Stimulated activated CD8-positive, alpha-beta memory T cell treated with anti-CD3 and anti-CD28 coated beads, Interleukin-15, amount 100 ng/mL, for 24 hours (primary cell): ENCODE results near the gene BMS1.
"Not testable (repeated sequence)": the region's sequence is repeated elsewhere in the genome, so short reads cannot be mapped to it uniquely, and the experiment has no call there.

Source experiments
- DNase-seq: peaks from one replicate; pipeline ENCODE4 v3.0.0-alpha.2; 2020; ENCODE audit warnings: low read depth

The BMS1 gene

DNA sequence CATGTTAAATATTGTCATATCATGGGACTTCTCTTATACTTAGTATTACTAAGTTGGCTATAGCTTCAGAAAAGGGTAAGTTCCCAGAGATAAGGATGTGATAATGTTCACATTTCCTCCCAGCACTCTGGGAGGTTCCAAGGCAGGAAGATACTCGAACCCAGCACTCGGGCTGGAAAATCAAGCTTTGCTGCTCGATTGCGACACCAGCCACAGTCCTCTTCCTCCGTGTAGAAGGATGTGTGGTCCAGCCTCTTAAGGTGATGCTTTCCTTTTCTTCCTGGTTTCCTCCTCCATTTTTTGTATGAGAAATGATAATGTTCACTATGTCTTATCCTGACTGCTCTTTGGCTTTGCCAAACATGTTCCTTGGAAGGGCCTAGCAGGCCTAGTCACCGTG is 3.2 kb downstream of the BMS1 start:
- no peak for DNase-seq

DNA sequence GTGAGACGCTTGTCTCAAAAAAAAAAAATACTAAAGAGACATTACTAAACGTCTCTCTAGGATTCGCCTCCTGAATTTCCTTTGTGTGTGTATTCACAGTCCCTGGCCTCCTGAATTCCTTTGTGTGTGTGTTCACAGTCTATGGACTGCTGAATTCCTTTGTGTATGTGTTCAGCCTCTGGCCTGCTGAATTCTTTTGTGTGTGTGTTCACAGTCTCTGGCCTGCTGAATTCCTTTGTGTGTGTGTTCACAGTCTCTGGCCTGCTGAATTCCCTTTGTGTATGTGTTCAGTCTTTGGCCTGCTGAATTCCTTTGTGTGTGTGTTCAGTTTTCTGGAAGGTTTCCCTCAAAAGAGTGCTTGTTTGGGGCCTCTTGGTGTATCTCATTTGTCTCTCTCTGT is 8.2 kb downstream of the BMS1 start:
- no peak for DNase-seq

GRCh38 chr10:42795701-42796100 is 13.1 kb downstream of the BMS1 start:
- DNase-seq, result no peak

- no peak for DNase-seq
Measured at GRCh38 chr10:42801135-42801534, 18.5 kb downstream of the BMS1 start.

DNA sequence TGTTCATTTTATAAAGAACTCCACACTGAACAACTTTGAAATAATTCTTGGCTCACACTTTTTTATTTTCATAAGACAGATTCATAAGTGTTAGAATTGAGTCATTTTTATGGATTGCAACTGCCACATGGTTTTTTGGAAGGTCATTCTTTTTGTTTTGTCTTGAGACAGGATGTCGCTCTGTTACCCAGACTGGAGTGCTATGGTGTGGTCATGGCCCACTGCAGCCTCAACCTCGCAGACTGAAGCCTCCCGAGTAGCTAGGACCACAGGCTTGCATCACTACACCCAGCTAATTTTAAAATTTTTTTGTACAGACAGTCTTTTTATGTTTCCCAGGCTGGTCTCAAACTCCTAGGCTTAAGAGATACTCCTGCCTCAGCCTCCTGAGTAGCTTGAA is 20.3 kb downstream of the BMS1 start:
- no peak for DNase-seq

DNA sequence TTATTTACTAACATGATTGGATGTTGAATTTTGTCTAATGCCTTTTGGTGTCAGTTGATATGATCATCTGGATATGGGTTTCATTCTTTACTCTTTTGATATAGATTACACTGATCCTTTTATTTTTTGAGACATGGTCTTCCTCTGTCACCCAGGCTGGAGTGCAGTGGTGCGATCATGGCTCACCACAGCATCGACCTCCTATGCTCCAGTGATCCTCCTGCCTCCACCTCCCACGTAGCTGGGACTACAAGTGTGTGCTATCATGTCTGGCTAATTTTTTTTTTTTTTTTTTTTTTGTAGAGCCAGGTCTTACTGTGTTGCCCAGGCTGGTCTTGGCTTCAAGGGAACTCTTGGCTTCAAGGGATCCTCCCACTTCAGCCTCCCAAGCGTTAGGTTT is 27.1 kb downstream of the BMS1 start:
- no peak for DNase-seq

DNA sequence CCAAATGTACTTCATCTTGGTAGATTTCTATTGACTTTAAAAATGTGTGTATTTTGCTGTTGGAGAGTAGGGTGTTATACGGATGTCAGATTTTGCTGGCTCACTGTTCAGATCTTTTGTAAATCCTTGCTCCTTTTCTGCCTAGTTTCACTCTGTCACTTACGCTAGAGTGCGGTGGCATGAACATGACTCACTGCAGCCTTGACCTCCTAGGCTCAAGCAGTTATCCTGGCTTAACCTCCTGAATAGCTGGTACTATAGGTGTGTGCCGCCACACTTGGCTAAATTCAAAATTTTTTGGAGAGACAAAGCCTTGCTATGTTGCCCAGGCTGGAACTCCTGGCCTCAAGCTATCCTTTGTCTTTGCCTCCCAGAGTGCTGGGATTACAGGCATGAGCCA is 29.4 kb downstream of the BMS1 start:
- no peak for DNase-seq

DNA sequence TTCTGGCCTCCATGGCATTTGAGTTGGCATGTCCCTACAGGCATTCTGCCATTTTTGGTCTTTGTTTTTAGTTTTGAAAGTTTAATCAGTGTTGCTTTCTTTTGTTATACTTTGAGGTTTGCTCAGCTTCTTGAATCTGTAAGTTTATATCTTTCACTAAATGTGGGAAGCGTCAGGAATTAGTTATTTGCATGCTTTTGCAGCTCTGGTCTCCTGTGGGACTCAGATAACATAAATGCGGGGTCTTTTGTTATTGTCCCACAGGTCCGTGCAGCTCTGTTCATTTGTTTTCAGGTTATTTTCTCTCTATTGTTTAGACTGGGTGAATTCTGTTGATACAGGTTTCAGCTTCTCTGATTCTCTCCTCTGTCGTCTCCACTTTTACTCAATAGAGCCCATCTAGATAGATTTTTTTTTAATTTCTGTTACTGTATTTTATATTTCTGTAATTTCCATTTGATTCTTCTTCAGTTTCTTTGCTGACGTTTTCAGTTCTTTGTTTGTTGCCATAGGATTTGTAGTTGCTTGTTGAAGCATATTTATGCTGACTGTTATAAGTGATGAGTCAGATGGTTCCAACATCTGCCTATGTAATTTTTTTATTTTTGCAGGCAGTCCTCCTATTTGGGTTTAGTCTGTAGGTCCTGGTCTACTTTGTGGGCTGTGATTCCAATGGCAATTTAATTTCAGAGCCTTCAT is 31.5 kb downstream of the BMS1 start:
- not testable (repeated sequence) for DNase-seq

- DNase-seq, result not testable (repeated sequence)
Measured at GRCh38 chr10:42816334-42816733, 33.7 kb downstream of the BMS1 start.

DNA sequence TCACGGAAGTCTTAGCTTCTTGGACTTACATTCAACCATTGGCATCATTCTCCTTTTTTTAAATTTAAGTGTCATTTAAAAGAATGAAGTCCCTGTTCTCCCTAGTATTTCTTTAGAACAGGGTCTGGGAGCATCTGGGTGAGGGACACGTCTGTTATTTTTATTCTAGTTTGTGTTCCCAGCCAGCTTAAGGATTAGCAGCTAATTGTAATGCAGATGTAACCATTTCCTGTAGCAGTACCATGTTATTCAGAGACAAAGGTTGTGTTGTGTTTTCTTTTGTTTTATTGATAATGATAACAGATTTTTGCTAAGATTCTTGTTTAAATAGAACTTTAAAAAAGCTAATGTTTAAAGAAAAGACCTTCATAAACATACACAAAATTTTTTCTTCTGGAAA is 34.3 kb downstream of the BMS1 start:
- DNase-seq, result no peak

- not testable (repeated sequence) for DNase-seq
Measured at GRCh38 chr10:42817417-42817816, 34.8 kb downstream of the BMS1 start.

DNA sequence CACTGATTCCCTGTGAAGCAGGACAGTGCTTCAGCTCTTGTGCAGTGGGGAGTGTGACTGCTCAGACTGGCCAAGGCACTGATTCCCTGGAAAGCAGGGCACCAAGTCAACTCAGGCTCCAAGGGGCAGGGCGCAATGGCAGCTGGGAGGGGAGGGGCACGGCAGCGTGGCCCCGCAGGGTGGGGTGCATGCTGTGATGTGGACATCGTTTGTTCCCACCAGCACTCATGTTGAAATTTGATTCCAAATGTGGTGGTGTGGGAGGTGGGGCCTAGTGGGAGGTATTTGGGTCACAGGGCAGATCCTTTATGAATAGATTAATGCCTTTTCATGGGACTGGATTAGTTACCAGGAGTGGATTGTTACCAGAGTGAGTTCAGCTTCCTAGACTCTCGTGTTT is 44.2 kb downstream of the BMS1 start:
- DNase-seq, result not testable (repeated sequence)

DNA sequence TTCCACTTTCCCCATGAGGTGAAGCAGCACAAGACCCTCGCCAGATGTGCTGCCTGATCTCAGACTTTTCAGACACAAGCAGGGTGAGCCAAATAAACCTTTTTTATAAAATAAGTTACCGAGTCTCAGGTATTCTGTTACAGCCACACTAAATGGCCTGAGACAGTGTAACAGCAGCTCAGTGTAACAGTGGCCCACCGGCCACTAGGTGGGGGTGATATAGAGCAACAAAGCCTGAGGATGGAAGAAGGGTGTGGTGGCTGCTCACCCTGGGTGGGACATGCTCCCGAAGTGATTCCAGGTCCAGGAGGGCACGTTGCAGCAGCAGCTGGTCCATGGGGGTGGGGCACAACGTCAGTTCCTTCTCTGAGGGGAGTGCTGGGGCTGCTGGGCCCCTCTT is 44.6 kb downstream of the BMS1 start:
- DNase-seq, result no peak

- DNase-seq, result not testable (repeated sequence)
Measured at GRCh38 chr10:42828391-42828790, 45.8 kb downstream of the BMS1 start.

DNA sequence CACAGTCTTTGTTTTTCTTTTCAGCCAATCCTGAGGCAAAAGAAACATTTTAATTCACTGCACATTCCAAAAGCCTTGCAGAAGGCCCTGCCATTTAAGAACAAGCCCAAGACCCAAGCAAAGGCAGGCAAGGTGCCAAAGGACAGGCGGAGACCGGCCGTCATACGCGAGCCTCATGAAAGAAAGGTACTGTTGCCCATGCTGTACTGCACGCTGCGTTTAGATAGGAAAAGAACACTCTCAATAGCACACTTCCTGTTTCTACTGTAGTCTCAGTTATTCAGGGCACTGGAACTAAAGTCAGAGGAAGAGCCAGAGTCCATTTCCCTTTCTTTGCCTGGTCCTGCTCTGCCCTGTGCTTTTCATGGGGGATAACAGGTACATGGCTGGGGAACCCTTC is 47.6 kb downstream of the BMS1 start:
- no peak for DNase-seq

DNA sequence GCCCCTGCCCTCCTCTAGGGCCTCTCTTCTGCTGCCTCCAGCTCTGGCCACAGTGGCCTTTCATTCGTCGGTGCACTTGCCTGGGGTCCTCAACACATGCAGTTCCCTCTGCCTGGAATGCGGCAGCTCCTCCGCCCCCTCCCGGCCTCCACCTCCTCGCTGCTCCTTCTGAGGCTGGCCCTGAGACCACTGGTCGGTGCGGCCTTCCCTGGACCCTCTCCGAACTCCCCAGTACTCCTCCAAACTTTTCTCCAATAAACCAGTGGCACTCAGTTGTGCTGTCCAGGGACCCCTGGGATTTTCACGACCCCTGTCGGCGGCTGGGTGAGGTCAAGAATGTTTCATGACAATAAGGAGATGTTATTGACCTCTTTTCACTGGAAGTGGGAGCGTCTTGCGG is 53.5 kb downstream of the BMS1 start:
- DNase-seq, result no peak

- DNase-seq, result no peak
Measured at GRCh38 chr10:42836771-42837468, 54.3 kb downstream of the BMS1 start.

DNA sequence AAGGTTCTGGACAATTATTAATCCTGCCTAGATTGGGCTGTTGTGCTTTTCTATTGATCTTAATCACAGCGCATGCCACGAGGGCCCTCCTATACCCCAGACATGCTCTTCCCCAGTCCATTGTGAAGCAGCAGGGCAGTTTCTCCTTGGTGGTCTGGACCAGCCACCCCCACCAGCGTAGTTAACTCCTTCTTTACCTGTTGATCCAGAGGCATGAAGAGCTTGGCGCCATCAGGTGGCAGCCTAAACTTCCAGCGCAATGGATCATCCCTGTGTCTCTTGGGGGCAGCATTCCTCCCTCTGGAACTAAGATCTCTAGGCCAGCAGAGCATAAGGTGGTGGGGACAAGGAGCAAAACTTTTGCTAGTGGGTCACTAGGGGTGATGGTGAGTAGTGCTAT is 62.2 kb downstream of the BMS1 start:
- not testable (repeated sequence) for DNase-seq

- not testable (repeated sequence) for DNase-seq
Measured at GRCh38 chr10:42847261-42847660, 64.7 kb downstream of the BMS1 start.

- no peak for DNase-seq
Measured at GRCh38 chr10:42850931-42851330, 68.3 kb downstream of the BMS1 start.

DNA sequence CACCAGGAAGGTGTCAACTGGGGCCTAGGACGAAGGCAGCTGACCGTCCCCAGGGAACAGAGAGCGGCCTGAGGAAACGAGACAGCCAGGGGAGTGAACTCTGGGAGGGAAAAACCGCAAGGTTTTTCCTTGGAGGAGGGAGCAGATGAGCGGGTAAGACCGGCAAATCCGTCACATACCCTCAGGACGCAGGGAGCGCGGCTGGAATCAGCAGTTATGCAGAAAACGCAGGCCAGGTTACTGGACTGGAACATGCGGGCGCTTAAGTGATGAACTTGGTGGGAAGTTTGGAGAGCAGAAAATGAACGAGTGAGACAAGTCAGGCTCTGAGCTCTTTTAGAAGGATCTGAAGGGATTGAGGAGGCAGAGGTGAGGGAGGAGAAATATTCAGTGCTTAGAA is 76.7 kb downstream of the BMS1 start:
- no peak for DNase-seq

GRCh38 chr10:42860016-42860415 is 77.4 kb downstream of the BMS1 start:
- DNase-seq, result not testable (repeated sequence)

DNA sequence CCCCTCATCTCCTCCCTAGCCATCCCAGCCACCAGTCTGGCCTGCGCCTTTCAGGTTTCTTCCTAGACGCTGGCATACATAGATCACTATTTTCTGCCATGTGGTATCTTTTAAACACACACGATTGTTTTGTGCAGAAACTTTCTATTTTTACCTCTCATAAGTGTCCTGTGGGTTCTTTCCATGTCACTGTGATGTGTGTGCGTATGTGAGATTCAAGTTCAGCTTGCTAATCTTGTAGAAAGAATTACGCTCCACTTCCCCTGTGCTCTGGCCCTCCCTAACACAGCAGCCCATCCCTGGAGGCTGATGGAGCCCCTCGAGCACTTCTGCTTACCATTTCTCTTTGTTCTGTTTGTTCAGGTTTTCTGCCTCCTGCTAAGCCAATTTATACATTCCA is 80.2 kb downstream of the BMS1 start:
- not testable (repeated sequence) for DNase-seq

DNA sequence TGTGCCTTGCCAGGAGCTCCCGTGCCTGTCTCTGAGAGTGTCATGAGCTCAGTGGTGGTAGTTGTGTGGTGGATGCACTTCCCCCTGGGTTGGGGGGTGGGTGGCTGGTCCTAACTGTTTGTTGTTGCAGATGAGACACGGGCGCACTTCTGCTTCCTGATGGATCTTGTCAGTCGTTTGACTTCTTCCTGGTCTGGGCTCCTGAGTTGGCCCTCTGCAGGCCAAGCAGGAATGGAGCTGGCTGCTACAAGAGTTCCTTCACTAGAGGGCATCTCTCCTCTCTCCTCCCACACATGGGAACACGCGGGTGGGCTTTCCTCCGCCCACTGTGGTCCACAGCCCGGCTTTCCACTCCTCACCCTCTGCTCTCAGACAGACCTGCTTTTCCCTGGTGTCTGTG is 82.0 kb downstream of the BMS1 start:
- DNase-seq, result no peak
